IMR-90 (cell line): Measurements from ENCODE around the gene GFRA4. TPM values are rescaled to one million over a fixed set of nuclear protein-coding genes. Genes with fewer than 3 reads are reported as not detected.

Source experiments
- ATAC-seq: fragments of 200-7000 bp; cut with Tn5 transposase; 2 replicates; pipeline ENCODE4 v1.9.1; 2020; ENCODE audit warnings: low read depth, mild to moderate bottlenecking, moderate library complexity
- BruUV-seq: library from RNA; stranded (reverse); fragments of 400-500 nt; replicated peaks from 2 replicates; lab custom pipeline; 2021; lab: Mats Ljungman, UMichigan
- CTCF ChIA-PET: fragments of 300-600 bp; formaldehyde crosslinking; extraction: SDS; loops from one replicate; lab custom pipeline; 2021; ENCODE audit warnings: antibody characterized with exemption; lab: Yijun Ruan, JAX
- POLR2A ChIA-PET: fragments of 300-600 bp; sonication (Branson Sonifier 250); formaldehyde crosslinking; loops from one replicate; lab custom pipeline; 2022; ENCODE audit warnings: antibody characterized with exemption; ENCODE audit not compliant: unreplicated experiment; lab: Charles Lee
- DNase-seq: peaks from one replicate; pipeline ENCODE4 v3.0.0; 2013
- H2AFZ ChIP-seq: replicated peaks from 2 replicates; pipeline ENCODE3; 2013; ENCODE audit warnings: low read length, mild to moderate bottlenecking; ENCODE audit not compliant: poor library complexity
- H2AK5ac ChIP-seq: 2 replicates; pipeline ENCODE4 v1.6.1; 2013; ENCODE audit warnings: low read depth, low read length, inconsistent platforms
- H2AK9ac ChIP-seq: replicated peaks from 2 replicates; pipeline ENCODE3; 2013; ENCODE audit warnings: mild to moderate bottlenecking, low read depth, low read length, moderate library complexity; ENCODE audit not compliant: poor library complexity
- H2BK120ac ChIP-seq: 2 replicates; pipeline ENCODE4 v1.6.1; 2013; ENCODE audit warnings: low read depth, low read length, inconsistent platforms
- H2BK15ac ChIP-seq: 3 replicates; pipeline ENCODE4 v1.6.1; 2013; ENCODE audit warnings: low read depth, low read length, inconsistent platforms
- H2BK20ac ChIP-seq: 2 replicates; pipeline ENCODE4 v1.6.1; 2013; ENCODE audit warnings: low read depth, mild to moderate bottlenecking, inconsistent platforms, low read length, moderate library complexity
- H2BK5ac ChIP-seq: 2 replicates; pipeline ENCODE4 v1.6.1; 2013; ENCODE audit warnings: mild to moderate bottlenecking, low read depth, low read length, inconsistent platforms; ENCODE audit not compliant: poor library complexity, severe bottlenecking
- H3K14ac ChIP-seq: replicated peaks from 2 replicates; pipeline ENCODE4 v1.6.1; 2013; ENCODE audit warnings: low read depth, low read length, inconsistent platforms
- H3K18ac ChIP-seq: 2 replicates; pipeline ENCODE4 v1.6.1; 2013; ENCODE audit warnings: low read depth, low read length, control low read depth
- H3K23ac ChIP-seq: 2 replicates; pipeline ENCODE4 v1.6.1; 2013; ENCODE audit warnings: low read depth, low read length, inconsistent platforms
- H3K27ac ChIP-seq: 2 replicates; pipeline ENCODE4 v1.5.1; 2013; ENCODE audit warnings: mild to moderate bottlenecking, control low read depth, low read length; ENCODE audit not compliant: insufficient read depth
- H3K27me3 ChIP-seq: 2 replicates; pipeline ENCODE4 v1.6.1; 2013; ENCODE audit warnings: low read length; ENCODE audit not compliant: control insufficient read depth, insufficient read depth
- H3K36me3 ChIP-seq: 2 replicates; pipeline ENCODE4 v1.6.1; 2013; ENCODE audit warnings: low read length, mixed read lengths; ENCODE audit not compliant: control insufficient read depth, insufficient read depth
- H3K4ac ChIP-seq: 2 replicates; pipeline ENCODE4 v1.6.1; 2013; ENCODE audit warnings: low read depth, low read length, inconsistent platforms
- H3K4me1 ChIP-seq: 2 replicates; pipeline ENCODE4 v1.6.1; 2013; ENCODE audit warnings: low read length, mixed read lengths; ENCODE audit not compliant: control insufficient read depth, insufficient read depth
- H3K4me2 ChIP-seq: 2 replicates; pipeline ENCODE4 v1.6.1; 2013; ENCODE audit warnings: low read depth, mild to moderate bottlenecking, control low read depth, low read length, moderate library complexity
- H3K4me3 ChIP-seq: 2 replicates; pipeline ENCODE4 v1.5.1; 2013; ENCODE audit warnings: low read depth, mild to moderate bottlenecking, control low read depth, low read length, moderate library complexity; ENCODE audit not compliant: insufficient read depth
- H3K56ac ChIP-seq: 2 replicates; pipeline ENCODE4 v1.6.1; 2013; ENCODE audit warnings: low read length, inconsistent platforms; ENCODE audit not compliant: insufficient read depth; ENCODE audit errors: extremely low read depth
- H3K79me1 ChIP-seq, 2 experiments: 2 replicates each; pipeline ENCODE4 v1.6.1; 2013; ENCODE audit warnings: low read length in 2 of 2, inconsistent platforms in 1 of 2, low read depth in 1 of 2
- H3K9ac ChIP-seq: 2 replicates; pipeline ENCODE4 v1.6.1; 2013; ENCODE audit warnings: low read depth, low read length, control low read depth
- H3K9me1 ChIP-seq: 2 replicates; pipeline ENCODE4 v1.6.1; 2013; ENCODE audit warnings: low read length, inconsistent platforms; ENCODE audit not compliant: insufficient read depth
- H3K9me3 ChIP-seq: 2 replicates; pipeline ENCODE4 v1.6.1; 2013; ENCODE audit warnings: low read length; ENCODE audit not compliant: control insufficient read depth, insufficient read depth
- H4K20me1 ChIP-seq: 2 replicates; pipeline ENCODE4 v1.6.1; 2013; ENCODE audit warnings: low read length, inconsistent platforms; ENCODE audit not compliant: insufficient read depth
- H4K5ac ChIP-seq: 2 replicates; pipeline ENCODE4 v1.6.1; 2013; ENCODE audit warnings: mild to moderate bottlenecking, low read depth, low read length, control low read depth
- H4K8ac ChIP-seq, 2 experiments: 2 replicates each; pipeline ENCODE4 v1.6.1; 2013; ENCODE audit warnings: low read depth in 2 of 2, low read length in 2 of 2, control low read depth in 1 of 2, inconsistent platforms in 1 of 2
- H4K91ac ChIP-seq: 2 replicates; pipeline ENCODE4 v1.6.1; 2013; ENCODE audit warnings: low read depth, low read length, inconsistent platforms; ENCODE audit not compliant: insufficient read depth
- BHLHE40 ChIP-seq: fragments of 150-350 bp; IDR thresholded peaks from 2 replicates; pipeline ENCODE4 v1.6.1; 2016; ENCODE audit warnings: mild to moderate bottlenecking, low read depth, low read length
- CEBPB ChIP-seq: IDR thresholded peaks from 2 replicates; pipeline ENCODE4 v1.6.1; 2012; ENCODE audit warnings: low read depth, low read length, improper control_type of control experiment
- MAFK ChIP-seq: IDR thresholded peaks from 2 replicates; pipeline ENCODE4 v1.6.1; 2012; ENCODE audit warnings: low read depth, low read length, improper control_type of control experiment
- MAZ ChIP-seq: IDR thresholded peaks from 2 replicates; pipeline ENCODE4 v1.6.1; 2012; ENCODE audit warnings: low read depth, mild to moderate bottlenecking, low read length, improper control_type of control experiment, moderate library complexity, borderline replicate concordance
- POLR2A ChIP-seq: IDR thresholded peaks from 2 replicates; pipeline ENCODE4 v1.6.1; 2012; ENCODE audit warnings: mild to moderate bottlenecking, low read depth, low read length
- RCOR1 ChIP-seq: IDR thresholded peaks from 2 replicates; pipeline ENCODE4 v1.6.1; 2012; ENCODE audit warnings: mild to moderate bottlenecking, low read length, improper control_type of control experiment; ENCODE audit not compliant: insufficient replicate concordance
- SMC3 ChIP-seq: fragments of 150-350 bp; IDR thresholded peaks from 2 replicates; pipeline ENCODE4 v1.6.1; 2016; ENCODE audit warnings: low read depth, mild to moderate bottlenecking, antibody characterized with exemption, low read length, moderate library complexity
- USF2 ChIP-seq: fragments of 150-350 bp; IDR thresholded peaks from 2 replicates; pipeline ENCODE4 v1.6.1; 2017; ENCODE audit warnings: mild to moderate bottlenecking, antibody characterized with exemption, low read length, low read depth
- WGBS, 2 experiments: methylation state at CpG; one replicate each; pipeline versions ENCODE4 v1.1.5 to v1.1.7; 2013; ENCODE audit warnings: missing lambda C conversion rate in 2 of 2; ENCODE audit not compliant: insufficient read length in 1 of 2; ENCODE audit errors: extremely low coverage in 2 of 2; 5-methylcytosine and 5-hydroxymethylcytosine counted together
- dilution Hi-C: fragments of 300-500 bp; cut with HindIII; formaldehyde crosslinking; loops from one replicate; pipeline ENCODE4 v1.14.3; 2018; ENCODE audit warnings: low sequenced_read_pairs; ENCODE audit not compliant: unreplicated experiment
- in situ Hi-C: fragments of 300-500 bp; cut with MboI; formaldehyde crosslinking; loops from 3 replicates; pipeline ENCODE4 v1.14.3; 2019; ENCODE audit warnings: low sequenced_read_pairs, inconsistent platforms, mixed read lengths
- intact Hi-C: fragments of 100-400 bp; cut with micrococcal nuclease; formaldehyde crosslinking; loops from 2 replicates; pipeline ENCODE4 v1.10.0; 2022
- polyA plus RNA-seq, 3 experiments: library from polyadenylated mRNA; depleted of rRNA; stranded (reverse); fragments of >200 nt; gene quantifications; 2 replicates each; pipeline ENCODE4 v1.2.3, GENCODE V29; 2012; ENCODE audit warnings: low replicate concordance in 1 of 3
- total RNA-seq: library from RNA; depleted of rRNA; stranded (reverse); fragments of >200 nt; gene quantifications from 2 replicates; pipeline ENCODE4 v1.2.3, GENCODE V29; 2012
- TF ChIP-seq, protein P1 (sequence below): conservative IDR thresholded peaks from 2 replicates; pipeline ENCODE4 v1.5.1; 2012; ENCODE audit warnings: mild to moderate bottlenecking, low read depth, low read length, improper control_type of control experiment

Gene GFRA4
- total and polyA plus RNA-seq, 2 of the 4 experiments (the other 2 are of a cell fraction): not detected

GRCh38 chr20:3669710-3670367, 6.6 kb upstream of the GFRA4 start:
- in situ Hi-C loops: no loop called here

More at GRCh38 chr20:3669710-3670367, 6.6 kb upstream of the GFRA4 start:
- Histone ChIP-seq H3K27me3 (peaks cover 43% of the 10 kb centered on the region), H2BK20ac (no peak overlapping the region), H2AK9ac (no peak overlapping the region), H3K56ac (no peak overlapping the region), H3K18ac (no peak overlapping the region), H3K9me3 (no peaks in the 10 kb centered on the region), H4K5ac (no peak overlapping the region), H3K4ac (no peak overlapping the region), H4K20me1 (no peaks in the 10 kb centered on the region), H3K23ac (no peak overlapping the region), H3K9ac (no peak overlapping the region), H3K9me1 (no peaks in the 10 kb centered on the region), H2BK5ac (no peak overlapping the region), H3K36me3 (no peaks in the 10 kb centered on the region), H3K4me2 (no peak overlapping the region), H3K27ac (no peak overlapping the region), H2BK15ac (no peak overlapping the region), H2AK5ac (no peak overlapping the region), H3K79me1 (no peaks in the 10 kb centered on the region), H2BK120ac (no peak overlapping the region), H4K91ac (no peak overlapping the region), H2AFZ (no peak overlapping the region), H3K4me1 (0 out of 2 replicates have a peak, but pooled peaks cover 3% of the 10 kb centered on the region), H4K8ac (no peak overlapping the region), H3K14ac (no peak overlapping the region), H3K4me3 (no peak overlapping the region)
- ChIA-PET CTCF (interaction anchor here (0.5 kb wide), 1 partner anchor 57 kb away, joined by 3 read pairs; no protein-coding TSS in a partner anchor), POLR2A (no interaction called here)
- BruUV-seq: no TSS peak
- no peak for TF ChIP-seq CEBPB
- TF ChIP-seq MAFK: no peak
- no peak for TF ChIP-seq POLR2A
- no peak for TF ChIP-seq BHLHE40
- no peak for TF ChIP-seq RCOR1
- TF ChIP-seq USF2: no peak
- no peak for TF ChIP-seq MAZ
- TF ChIP-seq, protein P1, sequence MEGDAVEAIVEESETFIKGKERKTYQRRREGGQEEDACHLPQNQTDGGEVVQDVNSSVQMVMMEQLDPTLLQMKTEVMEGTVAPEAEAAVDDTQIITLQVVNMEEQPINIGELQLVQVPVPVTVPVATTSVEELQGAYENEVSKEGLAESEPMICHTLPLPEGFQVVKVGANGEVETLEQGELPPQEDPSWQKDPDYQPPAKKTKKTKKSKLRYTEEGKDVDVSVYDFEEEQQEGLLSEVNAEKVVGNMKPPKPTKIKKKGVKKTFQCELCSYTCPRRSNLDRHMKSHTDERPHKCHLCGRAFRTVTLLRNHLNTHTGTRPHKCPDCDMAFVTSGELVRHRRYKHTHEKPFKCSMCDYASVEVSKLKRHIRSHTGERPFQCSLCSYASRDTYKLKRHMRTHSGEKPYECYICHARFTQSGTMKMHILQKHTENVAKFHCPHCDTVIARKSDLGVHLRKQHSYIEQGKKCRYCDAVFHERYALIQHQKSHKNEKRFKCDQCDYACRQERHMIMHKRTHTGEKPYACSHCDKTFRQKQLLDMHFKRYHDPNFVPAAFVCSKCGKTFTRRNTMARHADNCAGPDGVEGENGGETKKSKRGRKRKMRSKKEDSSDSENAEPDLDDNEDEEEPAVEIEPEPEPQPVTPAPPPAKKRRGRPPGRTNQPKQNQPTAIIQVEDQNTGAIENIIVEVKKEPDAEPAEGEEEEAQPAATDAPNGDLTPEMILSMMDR: no peak
- no peak for TF ChIP-seq SMC3
- dilution Hi-C loops (no loop called here), intact Hi-C loops (loop anchor here (10.0 kb wide), 1 partner anchor 415 kb away; no protein-coding TSS in a partner anchor)
- DNase-seq (no peak), ATAC-seq (no peak)
- 72% methylated on average over 6 of the region's 13 CpGs; no CpG with 5 or more reads in 1 of the 2 experiments for whole genome bisulfite sequencing, 2 experiments
